ELF-1 (cell line): Measurements from ENCODE around the gene CYP2E1.
"Not testable (repeated sequence)": the region's sequence is repeated elsewhere in the genome, so short reads cannot be mapped to it uniquely, and the experiment has no call there.

Source experiments
- DNase-seq: peaks from one replicate; pipeline ENCODE4 v3.0.0-alpha.2; 2016; ENCODE audit warnings: low read depth, low spot score

Gene CYP2E1

DNA sequence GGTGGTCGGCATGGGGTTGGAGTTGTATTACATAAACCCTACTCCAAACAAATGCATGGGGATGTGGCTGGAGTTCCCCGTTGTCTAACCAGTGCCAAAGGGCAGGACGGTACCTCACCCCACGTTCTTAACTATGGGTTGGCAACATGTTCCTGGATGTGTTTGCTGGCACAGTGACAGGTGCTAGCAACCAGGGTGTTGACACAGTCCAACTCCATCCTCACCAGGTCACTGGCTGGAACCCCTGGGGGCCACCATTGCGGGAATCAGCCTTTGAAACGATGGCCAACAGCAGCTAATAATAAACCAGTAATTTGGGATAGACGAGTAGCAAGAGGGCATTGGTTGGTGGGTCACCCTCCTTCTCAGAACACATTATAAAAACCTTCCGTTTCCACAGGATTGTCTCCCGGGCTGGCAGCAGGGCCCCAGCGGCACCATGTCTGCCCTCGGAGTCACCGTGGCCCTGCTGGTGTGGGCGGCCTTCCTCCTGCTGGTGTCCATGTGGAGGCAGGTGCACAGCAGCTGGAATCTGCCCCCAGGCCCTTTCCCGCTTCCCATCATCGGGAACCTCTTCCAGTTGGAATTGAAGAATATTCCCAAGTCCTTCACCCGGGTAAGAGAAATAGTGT is at the start of gene CYP2E1:
TSS of gene CYP2E1 (plus strand) at position 407 of the 632 bp plus-strand sequence. CDS start at position 440, 33 bp downstream.
- peak; percentile 20 for DNase-seq

DNA sequence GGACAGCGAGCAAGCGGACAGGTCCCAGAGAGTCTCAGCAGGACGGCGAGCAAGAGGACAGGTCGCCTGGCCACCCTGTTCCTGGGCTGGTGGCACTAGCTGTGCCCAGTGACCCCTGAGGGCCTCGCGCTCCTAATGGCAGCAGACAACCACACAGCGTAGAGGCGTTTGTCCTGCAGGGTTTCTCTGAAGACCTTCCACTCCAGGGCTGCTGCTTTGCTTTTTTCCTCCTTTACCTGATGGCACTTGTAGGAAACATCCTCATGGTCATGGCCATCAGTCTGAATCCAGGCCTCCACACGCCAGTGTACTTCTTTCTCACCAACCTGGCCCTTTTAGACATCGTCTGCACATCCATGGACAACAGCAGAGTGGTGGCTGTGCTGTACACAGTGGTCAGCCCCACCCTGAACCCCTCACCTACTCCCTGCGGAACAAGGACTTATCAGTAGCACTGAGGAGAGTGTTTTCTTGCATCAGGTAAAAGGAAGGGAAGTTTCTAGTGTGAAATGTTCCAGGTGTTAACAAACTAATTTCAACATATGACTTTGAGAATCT is 46.0 kb upstream of the CYP2E1 start:
- no peak for DNase-seq

DNA sequence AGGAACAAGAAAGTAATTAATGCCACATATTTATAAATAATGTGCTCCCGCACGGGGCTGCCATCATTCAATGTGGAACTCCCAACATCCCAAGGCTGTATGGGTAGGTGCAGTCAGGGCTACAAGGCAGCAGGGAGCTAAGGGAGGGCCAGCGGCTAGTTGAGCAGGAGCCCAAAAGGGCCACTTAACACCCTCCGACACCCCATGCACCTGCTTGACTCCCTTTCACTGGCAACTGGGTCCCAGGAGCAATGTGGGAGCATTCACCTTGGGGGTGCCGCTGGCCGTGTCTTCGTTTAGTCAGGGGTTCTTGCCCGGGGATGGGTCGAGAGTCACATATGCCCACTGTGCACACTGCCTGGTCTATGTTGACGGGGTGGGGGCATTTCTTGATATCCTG is 45.5 kb upstream of the CYP2E1 start:
- no peak for DNase-seq

DNA sequence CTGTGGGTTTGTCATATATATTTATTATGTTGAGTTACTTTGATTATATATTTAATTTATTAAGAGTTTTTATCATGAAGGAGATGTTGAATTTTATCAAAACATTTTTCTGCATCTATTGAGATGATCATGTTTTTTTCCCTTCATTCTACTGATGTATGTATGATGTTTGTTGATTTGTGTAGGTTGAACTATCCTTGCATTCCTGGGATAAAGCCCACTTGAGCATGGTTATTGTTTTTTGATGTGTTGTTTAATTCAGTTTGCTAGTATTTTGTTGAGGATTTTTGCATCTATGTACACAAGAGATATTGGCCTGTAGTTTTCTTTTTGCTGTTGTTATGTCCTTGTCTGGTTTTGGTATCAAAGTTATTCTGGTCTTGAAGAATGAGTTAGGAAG is 42.3 kb upstream of the CYP2E1 start:
- DNase-seq = no peak

DNA sequence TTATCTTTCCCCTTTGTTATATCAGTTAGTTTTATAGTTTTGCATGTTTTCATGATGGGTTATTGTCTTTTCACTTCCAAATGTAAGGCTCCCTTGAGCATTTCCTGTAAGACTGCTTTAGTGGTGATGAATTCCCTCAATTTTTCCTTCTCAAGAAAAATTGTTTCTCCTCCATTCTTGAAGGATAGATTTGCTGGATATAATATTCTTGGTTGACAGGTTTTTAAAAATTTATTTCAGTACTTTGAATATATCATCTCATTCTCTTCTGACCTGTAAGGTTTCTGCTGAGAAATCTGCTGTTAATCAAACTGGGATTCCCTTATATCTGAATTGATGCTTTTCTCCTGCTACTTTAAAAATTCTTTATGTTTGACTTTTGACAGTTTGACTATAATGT is 40.1 kb upstream of the CYP2E1 start:
- DNase-seq = no peak

DNA sequence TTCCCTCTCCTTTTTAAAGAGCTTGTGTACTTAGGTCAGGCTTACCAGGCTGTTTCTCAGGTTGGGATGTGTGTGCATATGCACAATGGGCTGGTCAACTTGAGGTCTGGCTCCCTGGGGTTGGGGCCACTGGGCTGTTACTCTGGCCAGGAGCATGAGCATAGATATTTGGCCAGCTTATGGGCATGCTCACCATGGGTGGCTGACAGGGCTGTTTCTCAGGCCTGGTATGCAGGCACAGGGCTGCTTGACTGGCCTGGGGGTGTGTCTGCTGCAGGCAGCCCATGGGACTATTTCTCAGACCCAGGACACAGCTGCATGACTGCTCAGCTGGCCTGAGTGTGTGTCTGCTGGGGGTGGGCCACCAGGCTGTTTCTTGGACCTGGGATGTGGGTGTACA is 38.8 kb upstream of the CYP2E1 start:
- DNase-seq = peak; percentile 10

DNA sequence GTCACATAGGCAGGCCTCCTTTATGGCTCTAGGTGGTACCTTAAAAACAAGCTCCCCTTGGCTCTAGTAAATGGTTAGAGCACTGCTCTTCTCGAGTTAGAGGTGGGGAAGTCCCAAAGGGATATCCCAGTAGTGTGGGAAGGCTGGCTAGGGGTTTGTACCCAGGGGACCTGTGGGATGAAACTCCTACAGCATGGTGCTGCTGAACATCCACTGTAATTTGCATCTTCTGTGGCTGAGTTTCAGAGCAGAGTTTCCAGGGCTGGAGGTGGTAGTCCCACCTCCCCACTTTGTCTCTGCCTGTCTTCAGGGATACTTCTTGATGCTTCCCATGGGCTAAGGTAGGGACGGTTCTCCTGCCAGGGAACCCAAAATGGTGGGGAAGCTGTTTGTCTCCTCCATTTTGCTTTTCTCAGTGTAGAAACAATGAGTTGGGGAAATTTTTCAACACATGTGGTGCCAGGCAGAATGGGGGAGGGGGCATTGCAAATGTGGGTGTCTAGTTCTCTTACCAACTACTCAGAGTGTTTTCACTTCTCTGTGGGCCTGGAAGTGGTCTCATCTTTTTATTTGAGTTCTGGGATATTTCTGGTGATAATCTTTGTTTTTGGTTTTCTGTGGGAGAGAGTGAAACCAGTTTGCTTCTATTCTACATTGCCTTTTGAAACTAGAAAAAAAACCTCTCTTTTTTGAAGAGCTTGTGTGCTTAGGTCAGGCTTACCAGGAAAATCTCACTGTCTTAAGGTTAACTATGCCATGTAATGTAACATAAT is 37.2 kb upstream of the CYP2E1 start:
- DNase-seq = no peak

DNA sequence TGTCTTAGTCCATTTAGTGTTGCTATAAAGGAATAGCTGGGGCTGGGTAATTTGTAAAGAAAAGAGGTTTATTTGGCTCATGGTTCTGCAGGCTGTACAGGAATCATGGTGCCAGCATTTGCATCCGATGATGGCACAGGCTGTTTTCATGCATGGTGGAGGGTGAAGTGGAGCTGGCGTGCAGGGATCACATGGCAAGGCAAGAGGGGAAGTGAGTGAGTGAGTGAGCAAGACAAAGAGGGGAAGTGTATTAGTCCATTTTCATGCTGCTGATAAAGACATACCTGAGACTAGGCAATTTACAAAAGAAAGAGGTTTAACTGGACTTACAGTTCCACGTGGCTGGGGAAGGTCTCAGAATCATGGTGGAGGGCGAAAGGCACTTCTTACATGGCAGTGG is 33.6 kb upstream of the CYP2E1 start:
- not testable (repeated sequence) for DNase-seq

DNA sequence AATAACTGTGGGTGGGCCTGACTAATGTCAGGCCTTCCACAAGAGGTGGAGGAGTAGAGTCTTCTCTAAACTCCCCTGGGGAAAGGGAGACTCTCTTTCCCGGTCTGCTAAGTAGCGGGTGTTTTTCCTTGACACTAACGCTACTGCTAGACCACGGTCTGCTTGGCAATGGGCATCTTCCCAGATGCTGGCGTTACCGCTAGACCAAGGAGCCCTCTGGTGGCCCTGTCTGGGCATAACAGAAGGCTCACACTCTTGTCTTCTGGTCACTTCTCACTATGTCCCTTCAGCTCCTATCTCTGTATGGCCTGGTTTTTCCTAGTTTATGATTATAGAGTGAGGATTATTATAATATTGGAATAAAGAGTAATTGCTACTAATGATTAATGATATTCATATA is 29.8 kb upstream of the CYP2E1 start:
- DNase-seq = peak; percentile 20

DNA sequence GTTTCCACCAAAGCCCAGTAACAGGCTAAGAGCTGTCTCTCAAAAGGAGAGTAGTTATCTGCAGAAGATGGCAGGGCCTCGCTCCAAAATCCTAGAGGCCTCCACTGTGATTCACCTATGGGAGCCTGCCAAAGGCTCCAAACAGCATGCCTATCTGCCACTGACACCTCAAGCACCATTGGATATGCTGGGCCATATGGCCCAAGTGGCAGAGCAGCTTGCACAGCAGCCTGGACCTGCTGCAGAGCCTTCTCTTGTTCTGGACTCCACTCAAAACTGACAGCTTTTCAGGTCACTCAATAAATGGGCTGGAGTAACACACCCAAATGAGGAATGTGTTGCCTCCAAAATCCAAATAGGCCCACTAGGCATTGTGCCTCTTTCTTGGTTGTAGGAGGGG is 28.0 kb upstream of the CYP2E1 start:
- DNase-seq = not testable (repeated sequence)

DNA sequence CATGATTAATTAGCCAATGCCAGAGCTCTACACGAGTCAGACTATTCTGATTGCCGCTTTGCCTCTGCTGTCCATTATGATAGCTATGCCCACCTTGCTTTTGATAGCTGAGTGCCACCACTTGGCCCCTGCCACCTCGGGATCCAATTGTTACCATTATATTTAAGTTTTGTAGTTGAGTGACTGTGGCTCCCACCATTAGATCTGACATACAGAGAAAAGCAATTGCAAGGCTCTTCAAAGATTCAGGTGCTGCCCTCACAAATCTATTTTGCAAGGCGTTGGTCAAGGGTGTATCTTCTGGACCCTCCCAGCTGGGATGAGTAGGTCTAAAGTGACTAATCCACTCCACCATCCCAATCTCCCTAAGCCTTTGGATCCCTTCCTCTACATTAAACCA is 26.3 kb upstream of the CYP2E1 start:
- DNase-seq = not testable (repeated sequence)

DNA sequence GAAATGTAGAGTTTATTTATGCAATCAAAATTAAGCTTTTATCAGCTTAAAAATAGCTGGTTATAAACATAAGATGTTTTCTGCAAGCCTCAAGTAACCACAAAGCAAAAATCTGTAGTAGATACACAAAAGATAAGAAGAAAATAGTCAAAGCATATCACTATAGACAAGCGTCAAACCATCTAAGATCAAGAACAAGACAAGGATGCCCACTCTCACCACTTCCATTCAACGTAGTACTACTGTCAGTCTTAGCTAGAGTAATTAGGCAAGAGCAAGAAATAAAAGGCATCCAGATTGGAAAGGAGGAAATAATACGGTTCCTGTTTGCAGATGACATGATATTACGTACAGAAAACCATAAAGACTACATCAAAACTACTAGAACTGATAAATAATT is 17.5 kb upstream of the CYP2E1 start:
- DNase-seq = no peak

DNA sequence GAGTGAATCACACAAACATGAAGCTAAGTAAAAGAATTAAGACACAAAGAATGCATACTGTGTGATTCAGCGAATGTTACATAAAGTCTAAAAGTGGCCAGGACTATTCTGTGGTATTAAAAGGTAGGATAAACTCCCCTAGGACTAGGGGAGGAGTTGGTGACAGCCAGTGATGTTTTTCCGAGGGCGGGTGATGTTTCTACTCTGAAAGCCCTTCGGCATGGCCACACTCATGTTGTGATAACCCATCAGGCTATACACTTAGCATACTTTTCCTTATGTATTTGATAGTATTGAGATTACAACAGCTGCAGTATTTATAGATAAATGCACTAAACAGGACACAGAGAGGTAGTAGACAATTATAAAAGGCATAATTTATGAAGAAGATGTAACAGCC is 15.8 kb upstream of the CYP2E1 start:
- no peak for DNase-seq

DNA sequence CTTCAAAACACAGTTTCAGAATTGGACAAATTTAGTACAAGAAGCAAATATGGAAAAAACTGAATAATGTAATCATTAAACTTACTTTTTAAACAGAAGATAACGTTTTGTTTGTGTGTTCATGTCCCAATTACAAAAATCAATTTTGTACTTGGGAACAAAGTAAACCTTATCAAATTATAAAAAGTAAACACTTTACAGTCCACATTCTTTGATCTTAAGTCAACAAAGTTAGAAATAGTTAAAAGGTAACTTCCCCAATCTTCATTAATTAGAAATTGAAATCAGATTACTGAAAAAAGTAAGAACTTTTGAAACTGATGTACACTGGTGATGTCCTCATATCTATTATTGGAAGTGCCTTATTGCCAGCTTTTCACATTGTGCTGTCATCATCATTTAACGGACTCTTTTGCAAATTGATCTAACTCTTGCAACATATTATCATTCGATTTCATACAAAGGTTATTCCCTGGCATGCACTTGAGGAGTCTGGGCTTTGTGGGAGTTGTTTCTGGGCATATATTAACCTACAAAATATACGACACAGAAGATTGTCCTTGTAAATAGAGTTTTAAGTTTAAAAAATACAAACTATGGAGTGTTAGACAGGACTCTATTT is 15.1 kb upstream of the CYP2E1 start:
- no peak for DNase-seq

DNA sequence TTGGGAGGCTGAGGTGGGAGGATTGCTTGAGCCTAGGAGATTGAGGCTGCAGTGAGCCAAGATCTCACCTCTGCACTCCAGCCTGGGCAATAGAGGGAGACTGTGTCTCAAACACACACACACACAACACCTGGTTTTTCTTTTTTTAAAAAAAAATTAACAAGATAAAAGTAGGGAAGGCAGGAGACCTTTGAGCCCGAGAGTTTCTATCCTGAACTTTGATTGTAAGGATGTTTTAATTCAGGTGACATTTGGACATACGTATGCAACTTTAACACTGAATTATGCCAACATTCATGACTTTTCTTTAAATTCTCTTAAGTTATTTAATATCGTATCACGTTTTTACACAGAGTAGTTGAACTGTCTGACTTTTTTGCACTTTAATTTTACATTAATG is 11.7 kb upstream of the CYP2E1 start:
- DNase-seq = no peak

DNA sequence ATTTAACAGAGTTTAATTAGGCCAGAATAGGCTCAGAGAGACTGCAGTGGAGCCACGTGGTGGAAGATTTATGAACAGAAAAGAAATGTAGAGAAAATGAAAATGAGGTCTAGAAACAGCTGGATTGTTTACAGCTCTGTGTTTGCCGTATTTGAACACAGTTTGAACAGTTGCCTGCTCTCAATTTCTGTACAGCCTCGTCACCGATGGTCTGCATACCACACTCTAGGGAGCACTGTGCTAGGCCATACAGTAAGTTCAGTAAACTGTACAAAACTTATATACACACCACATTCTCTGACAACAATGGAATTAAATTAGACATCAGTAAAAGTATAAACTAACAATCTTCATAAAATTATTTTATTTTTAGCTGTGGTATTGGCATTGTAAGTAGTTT is 11.1 kb upstream of the CYP2E1 start:
- no peak for DNase-seq

DNA sequence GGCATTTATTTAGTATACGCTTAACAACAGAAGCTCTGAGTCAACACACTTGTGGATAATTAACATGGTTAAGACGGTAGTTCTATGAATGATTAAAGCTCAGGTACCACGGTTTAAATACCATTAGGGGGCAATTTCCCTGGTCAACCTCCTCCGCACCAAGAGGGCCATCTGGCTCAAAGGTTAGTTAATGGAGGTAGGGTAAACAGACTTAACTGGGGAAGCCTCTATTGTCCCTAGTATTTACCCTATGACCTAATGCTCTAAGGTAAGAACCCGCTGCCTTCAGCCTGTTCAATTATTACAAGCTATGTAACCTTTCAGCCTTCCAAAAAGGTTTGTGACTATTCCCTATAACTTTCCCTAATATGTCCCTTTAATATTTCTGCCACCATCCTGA is 8.6 kb upstream of the CYP2E1 start:
- DNase-seq = not testable (repeated sequence)

DNA sequence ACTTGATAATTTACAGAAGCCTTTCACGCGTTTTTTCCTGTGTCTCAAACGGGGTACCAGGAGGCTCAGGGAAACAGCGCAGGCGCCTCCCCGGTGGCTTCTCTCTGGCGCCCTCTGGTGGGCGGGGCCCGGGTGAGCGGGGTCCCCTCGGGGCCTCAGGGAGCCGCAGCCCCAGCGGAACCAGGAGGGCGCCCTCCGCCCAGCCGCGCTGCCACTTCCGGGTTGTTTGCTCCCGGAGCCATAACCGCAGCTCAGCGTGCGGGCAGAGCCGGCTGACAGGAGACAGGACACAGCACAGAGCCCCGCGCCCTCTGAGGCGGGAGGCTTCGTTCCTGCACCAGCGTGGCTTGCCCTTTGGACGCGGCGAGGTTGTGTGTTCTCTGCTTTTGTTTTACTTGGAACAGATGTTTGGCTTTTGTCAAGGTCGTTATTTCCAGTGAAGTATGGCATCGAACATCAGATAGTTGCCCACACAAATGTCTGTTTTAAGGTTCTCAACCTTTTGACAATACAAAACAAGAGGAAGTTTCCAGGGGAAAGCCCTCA is 6.9 kb upstream of the CYP2E1 start:
- DNase-seq = peak; percentile 90

DNA sequence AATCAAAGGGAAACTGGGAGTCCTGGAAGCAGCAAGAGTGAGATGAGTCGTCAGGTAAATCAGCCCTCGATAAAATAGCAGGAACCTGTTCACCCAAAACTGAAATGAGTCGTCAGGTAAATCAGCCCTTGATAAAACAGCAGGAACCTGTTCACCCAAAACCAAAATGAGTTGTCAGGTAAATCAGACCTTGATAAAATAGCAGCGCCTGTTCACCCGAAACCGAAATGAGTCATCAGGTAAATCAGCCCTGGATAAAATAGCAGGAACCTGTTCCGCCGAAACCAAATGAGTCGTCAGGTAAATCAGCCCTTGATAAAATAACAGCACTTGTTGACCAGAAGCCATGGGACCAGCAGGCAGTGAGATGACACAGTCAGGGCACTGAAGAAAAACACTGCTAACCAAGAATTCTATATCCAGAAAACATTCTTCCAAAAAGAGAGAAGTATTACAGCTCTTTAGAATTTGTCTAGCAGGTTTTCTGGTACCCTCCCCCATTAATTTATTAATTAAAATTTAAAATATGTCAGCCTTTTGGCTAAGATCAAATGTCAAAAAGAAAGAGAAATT is 3.4 kb upstream of the CYP2E1 start:
- DNase-seq = no peak

DNA sequence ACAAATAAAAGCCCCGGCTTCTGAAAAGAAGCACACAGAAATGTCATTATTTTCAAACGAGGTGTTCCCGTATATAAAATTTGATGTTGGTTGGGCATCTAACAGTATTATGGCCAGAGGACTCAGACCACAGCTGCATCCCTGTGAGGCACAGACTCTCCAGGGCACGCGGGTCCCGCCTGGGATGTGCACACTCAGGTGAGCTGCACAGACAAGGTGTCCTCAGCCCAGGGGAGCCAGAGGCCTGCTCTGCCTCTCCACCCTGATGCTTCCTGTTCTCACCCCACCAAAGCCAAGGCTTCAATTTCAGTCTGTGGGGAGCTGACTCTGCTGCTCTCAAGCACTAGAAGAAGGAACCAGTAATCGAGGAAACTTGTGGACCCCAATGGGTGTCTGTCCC is 1.7 kb upstream of the CYP2E1 start:
- DNase-seq = no peak

DNA sequence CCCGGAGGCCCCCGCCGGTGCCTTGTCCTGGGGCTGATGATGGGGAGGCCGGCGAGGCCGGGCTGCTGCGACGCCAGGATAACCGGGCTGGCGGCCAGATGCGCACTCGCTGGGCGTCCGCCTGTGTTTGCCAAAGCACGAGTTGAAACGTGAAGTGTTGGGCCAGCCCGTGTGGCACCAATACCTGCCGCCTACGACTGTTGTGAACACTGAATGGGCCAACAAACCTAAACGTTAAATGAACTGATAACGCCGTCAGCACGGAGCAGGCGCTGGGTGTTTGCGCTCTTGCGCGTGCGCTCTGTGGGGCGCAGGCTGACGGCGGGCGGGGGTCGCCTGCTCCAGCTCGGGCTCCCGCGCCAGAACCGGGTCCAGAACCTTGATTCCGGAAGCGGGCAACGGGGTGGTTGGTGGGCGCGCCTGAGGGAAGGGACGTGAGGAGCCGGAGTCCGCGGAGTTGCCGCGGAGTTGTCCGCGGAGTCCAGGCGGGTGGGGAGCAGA is 658 bp downstream of the CYP2E1 start:
- peak; percentile 30 for DNase-seq
